GM18507 (cell line): ENCODE measurements around the gene FERMT2.
A peak's percentile ranks its signal among the peaks of the same experiment; 100 is the strongest.
"Not testable (repeated sequence)": the region's sequence is repeated elsewhere in the genome, so short reads cannot be mapped to it uniquely, and the experiment has no call there.

Source experiments
- DNase-seq: peaks from one replicate; pipeline ENCODE4 v3.0.0; 2011; ENCODE audit warnings: low read depth; ENCODE audit not compliant: insufficient read length; ENCODE audit errors: extremely low spot score
- FAIRE-seq: peaks from 2 replicates; lab custom pipeline; 2011; peaks lifted over from hg19 to GRCh38; lab: Jason Lieb, UNC

Gene FERMT2

DNA sequence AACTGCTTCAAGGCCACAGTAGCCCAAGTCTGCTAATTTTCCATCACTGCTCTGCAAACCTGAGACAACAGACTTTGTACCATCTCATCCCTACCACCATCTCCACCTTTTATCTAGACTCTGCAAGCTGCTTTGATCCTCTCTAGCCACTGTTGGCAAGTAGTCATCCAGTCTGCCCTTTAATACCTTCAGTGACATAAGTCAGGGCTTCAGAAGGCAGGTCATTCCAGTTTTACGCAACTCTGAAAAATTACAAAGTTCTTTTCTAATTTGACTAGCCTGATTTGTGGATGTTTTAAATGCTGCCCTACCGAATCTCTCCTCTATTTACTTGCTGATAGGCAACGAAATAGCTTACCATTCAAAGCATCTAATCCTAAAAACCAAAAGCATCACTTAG is 2.8 kb downstream of the FERMT2 start:
- no peak for FAIRE-seq
- no peak for DNase-seq

GRCh38 chr14:52944254-52944653 is 6.6 kb downstream of the FERMT2 start:
- FAIRE-seq (no peak), DNase-seq (no peak)

GRCh38 chr14:52939427-52939826 is 11.4 kb downstream of the FERMT2 start:
- DNase-seq (no peak), FAIRE-seq (no peak)

GRCh38 chr14:52937869-52938268 is 13.0 kb downstream of the FERMT2 start:
- FAIRE-seq = no peak

DNA sequence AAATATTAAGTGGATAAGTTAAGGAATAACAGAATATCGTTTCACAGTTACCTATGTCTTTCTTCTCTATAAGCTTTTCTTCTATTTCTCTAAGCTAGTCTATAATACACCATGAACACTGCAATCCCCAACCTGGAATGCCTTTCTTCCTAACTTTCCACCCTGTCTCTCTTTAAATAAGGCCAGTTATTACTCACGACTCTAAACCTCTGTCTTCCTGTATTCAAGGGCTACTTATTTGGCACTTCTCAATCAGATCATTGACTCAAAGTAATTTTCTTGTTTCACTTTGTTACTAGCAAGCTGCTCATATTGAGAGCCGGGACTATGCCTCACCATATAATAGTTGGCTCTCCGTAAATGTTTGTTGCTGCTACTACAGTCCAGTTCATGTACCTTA is 13.5 kb downstream of the FERMT2 start:
- DNase-seq (no peak), FAIRE-seq (no peak)

More at GRCh38 chr14:52937869-52938268, 13.0 kb downstream of the FERMT2 start:
- DNase-seq = no peak

DNA sequence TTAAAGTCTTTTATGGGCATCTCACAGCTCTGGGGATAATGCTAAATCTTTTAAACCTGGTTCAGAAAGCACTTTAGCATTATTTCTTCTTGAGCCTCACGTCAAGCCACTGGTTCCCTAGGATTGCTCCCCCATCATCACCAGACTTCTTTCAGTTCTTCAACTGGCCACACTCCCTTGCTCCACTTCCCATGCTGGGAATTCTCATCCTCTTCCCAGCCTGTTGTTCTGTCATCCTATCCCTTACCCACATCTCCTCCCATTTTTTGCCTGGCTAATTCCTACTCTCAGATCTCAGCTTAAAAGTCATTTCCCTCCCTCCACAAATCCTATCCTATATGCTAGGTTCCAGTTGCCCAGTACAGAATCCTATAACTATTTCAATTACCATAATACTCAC is 14.4 kb downstream of the FERMT2 start:
- no peak for FAIRE-seq
- no peak for DNase-seq

GRCh38 chr14:52935833-52936232 is 15.0 kb downstream of the FERMT2 start:
- FAIRE-seq (no peak), DNase-seq (no peak)

DNA sequence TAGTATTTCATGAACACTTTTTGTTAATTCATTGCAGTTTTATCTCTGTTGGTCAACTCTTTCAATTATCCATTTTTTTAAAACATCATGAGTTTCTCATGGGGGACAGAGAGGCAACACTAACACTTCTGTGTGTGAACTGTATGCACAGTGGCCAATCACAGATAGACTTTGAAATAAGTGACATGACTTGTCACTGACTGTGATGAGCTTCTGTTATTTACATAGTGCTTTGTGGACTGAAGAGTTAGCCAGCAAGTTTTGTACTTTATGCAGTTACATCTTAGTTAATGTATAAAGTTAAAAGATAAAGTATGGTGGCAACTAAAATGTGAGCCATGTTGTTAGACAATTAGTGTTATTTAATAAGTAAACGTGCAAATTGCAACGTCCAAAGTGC is 16.1 kb downstream of the FERMT2 start:
- FAIRE-seq (no peak), DNase-seq (no peak)

DNA sequence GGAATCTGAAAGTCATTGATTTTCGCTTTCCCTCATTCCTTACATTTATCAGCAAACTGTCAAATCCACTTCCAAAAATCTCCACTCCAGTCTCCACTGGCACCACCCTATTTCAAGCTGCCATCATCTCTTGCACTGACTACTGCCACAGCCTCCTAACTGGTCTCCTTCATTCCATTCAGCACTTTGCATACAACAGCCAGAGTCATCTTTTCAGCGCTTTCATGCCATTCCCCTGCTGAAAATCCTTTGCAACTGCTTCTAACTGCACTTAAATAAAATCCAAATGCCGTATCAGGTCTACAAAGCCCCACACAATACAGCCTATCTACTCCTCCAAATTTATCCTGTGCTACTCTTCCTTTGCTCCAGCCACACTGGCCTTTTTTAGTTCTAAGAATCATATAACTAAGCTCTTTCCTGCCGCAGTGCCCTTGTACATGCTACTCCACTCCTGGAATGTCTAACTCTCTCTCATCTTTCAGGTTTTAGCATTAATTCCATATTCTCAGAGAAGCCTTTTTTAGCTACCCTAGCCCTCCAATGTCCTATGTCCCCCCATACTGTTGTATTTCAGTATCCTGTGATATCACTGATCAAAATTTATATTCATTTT is 21.6 kb downstream of the FERMT2 start:
- DNase-seq (no peak), FAIRE-seq (no peak)

GRCh38 chr14:52926953-52927352 is 23.9 kb downstream of the FERMT2 start:
- DNase-seq (no peak), FAIRE-seq (no peak)

DNA sequence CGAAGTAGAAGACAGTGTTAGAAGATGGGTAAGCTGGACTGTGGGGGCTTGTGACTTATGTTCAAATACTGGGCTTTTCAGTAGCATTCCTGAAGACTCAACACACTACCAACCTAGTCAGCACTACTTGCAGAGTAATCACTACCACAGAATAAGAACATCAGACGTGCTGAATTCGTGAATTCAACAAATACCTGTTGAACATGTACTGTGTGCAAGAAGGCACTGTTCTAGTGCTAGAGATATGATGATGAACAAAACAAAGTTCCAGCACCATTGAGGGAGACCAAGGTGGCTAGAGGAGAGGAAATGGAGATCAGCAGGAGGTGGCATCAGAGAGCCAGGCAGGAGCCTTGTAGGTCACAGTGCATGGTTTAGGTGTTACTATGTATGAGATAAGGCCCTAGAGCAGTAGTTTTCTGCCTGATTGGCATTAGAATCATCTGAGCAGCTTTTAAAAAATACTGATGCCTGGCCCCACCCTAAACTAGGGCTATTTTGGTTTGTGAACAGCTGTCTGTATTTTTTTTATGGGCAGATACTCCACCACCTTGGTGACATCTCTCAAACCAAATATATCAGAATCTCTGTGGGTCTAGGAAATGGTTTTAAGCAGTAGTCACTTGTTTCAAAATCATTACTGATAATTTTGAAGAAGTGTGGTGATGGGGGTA is 26.8 kb downstream of the FERMT2 start:
- FAIRE-seq (no peak), DNase-seq (no peak)

DNA sequence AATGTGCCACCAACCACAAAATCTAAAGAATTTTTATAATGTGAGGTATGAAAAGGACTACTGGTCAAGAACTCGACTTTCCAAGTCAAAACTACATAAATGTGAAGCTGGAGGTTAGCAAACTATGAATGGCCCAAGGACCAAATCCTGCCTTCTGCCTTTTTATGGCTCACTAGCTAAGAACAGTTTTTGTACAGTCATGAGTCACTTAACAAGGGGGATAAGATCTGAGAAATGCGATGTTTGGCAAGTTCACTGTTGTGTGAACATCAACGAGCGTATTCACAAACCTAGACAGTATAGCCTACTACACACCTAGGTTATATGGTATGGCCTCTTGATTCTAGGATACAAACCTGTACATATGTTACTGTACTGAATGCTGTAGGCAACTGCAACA is 28.2 kb downstream of the FERMT2 start:
- no peak for FAIRE-seq
- DNase-seq = no peak

- no peak for FAIRE-seq
- no peak for DNase-seq
Observed at GRCh38 chr14:52922059-52922458, 28.8 kb downstream of the FERMT2 start.

DNA sequence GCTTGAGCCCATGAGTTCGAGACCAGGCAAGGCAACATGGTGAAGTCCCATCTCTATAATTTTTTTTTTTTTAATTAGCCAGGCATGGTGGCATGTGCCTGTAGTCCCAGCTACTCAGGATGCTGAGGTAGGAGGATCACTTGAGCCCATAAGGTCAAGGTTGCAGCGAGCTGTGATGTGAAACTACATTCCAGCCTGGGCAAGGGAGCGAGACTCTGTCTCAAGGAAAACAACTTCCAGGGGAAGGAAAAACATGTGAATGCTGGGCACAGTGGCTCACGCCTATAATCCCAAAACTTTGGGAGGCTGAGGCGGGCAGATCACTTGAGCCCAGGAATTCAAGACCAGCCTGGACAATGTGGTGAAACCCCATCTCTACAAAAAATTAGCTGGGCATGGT is 30.4 kb downstream of the FERMT2 start:
- FAIRE-seq, DNase-seq: not testable (repeated sequence)

DNA sequence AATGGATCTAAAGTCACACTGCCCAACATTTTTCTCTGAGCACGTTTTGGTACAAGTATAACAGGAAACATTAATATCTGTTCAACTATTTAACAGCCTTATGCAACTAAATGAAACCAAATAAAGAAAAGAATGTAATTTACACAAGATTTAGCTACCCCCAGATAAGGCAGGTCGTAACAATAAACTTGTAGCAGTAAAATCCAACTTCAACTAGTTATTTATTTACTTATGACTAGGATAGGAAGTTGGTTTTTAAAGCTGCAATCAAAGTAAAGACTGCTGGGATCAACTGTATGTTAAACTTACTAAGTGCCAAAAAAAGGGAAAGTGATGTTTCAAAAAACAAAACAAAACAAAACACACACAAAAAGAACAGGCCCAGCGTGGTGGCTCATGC is 30.9 kb downstream of the FERMT2 start:
- FAIRE-seq (no peak), DNase-seq (no peak)

DNA sequence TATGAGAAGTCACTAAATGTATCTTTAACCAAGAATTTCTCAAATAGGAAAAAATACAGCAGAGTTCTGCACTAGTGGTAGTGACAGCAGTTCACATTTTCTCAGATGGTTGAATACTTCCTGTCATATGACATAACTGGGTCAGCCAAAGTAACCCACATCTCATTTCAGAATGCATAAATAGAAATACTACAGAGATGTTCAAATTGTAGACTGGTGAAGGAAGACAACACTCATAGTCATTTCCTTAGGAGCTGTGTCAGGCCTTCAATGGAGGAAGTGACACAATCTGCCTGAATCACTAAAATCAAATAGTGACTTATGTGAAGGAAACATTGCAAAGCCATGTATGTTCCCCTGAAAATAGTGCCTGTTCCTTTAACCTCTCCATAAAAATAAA is 32.4 kb downstream of the FERMT2 start:
- no peak for FAIRE-seq
- peak; percentile 29 for DNase-seq

DNA sequence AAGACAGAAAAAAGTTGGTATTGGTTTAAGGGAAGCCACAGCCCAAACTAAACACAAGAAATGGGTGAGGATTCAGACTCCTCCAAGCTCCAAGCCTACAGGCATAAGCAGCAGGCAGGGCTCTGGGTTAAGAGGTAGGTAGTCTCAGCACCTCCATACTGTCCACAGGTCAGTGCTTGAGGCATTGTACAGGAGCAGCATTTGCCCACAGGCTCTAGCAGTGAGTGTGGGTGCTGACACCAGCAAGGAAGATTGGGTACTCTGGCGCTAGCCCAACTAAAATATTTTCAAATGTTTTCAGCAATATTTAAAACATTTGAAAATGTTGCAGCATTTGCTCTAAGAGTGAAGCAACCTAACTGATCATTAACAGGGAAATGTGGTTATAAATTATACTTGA is 33.1 kb downstream of the FERMT2 start:
- FAIRE-seq = no peak
- no peak for DNase-seq

DNA sequence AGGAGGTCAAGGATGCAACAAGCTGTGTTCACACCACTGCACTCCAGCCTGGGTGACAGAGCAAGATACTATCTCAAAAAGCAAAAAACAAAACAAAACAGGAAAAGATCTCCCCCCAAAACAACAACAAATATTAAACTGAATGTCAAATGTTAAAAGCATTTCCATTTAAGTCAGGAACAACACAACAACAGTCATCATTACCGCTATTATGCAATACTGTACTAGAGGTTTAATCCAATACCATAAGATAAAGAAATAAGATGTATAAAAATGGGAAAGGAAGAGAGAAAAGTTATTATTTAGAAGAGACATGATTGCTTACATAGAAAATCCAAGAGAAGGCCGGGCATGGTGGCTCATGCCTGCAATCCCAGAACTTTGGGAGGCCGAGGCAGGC is 36.6 kb downstream of the FERMT2 start:
- DNase-seq = no peak
- FAIRE-seq = no peak

DNA sequence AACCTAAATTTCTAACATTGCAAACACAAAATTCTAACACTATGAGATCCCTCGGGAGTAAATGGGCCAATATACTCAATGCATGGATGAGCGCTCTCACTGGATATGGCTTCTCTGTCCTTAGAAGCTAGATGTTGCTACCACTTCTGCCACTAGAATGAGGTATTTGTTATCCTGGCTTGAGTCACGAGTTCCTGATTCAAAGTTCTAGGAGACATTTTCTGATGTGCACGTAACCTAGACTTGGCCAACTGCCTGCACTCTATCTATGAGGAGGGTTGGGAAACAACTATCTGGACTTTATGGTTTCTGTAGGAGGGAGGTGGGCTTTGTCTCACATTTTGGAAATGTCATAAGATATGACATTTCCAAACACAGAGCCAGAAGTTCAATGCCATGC is 37.6 kb downstream of the FERMT2 start:
- no peak for DNase-seq
- no peak for FAIRE-seq

GRCh38 chr14:52911904-52912303 is 38.9 kb downstream of the FERMT2 start:
- DNase-seq = no peak
- no peak for FAIRE-seq

GRCh38 chr14:52910572-52910971 is 40.3 kb downstream of the FERMT2 start:
- no peak for DNase-seq
- no peak for FAIRE-seq

DNA sequence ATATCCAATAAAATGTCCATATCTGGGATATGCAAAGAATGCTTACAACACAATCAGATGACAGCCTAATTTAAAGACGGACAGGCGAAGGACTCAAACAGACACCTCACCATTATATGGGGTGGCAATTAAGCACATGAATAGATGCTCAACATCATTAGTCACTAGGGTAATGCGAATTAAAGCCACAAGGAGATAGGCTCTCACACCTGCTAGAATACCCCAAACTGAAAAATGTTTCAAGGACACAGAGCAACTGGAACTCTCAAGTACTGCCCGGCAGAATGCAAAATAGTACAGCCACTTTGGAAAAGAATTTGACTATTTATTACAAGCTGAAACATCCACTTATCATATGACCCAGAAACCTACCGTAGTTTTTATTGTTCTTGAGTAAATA is 42.9 kb downstream of the FERMT2 start:
- FAIRE-seq (no peak), DNase-seq (no peak)
